Measurements from ENCODE around the gene B4GALT7.

The B4GALT7 gene

GRCh38 chr5:177605078-177605477 is 5.1 kb downstream of the B4GALT7 start:
- no peak overlapping the region for H3K27ac ChIP-seq (ENCODE audit: low read depth, low read length)
- H3K27me3 ChIP-seq (ENCODE audit: control insufficient read depth in 1 of 2, insufficient read depth in 2 of 2, low read length in 2 of 2), result no peaks in the 10 kb centered on the region
- H3K4me3 ChIP-seq (ENCODE audit: low read depth in 1 of 2, low read length in 2 of 2), result no peak overlapping the region
- H3K36me3 ChIP-seq (ENCODE audit: insufficient read depth, low read length), result peaks cover 5% of the 10 kb centered on the region
- no peak overlapping the region for H3K9ac ChIP-seq (ENCODE audit: low read length)
- H3K4me1 ChIP-seq (ENCODE audit: insufficient read depth, low read length), result peaks cover 21% of the 10 kb centered on the region
- H3K9me3 ChIP-seq (ENCODE audit: low read length), result no peaks in the 10 kb centered on the region

- Histone ChIP-seq H3K36me3 (ENCODE audit: insufficient read depth, low read length) (peaks cover 5% of the 10 kb centered on the region), H3K9ac (ENCODE audit: low read length) (no peak overlapping the region), H3K4me1 (ENCODE audit: insufficient read depth, low read length) (peaks cover 18% of the 10 kb centered on the region), H3K27ac (ENCODE audit: low read depth, low read length) (no peak overlapping the region), H3K4me3 (ENCODE audit: low read depth in 1 of 2, low read length in 2 of 2) (no peak overlapping the region), H3K27me3 (ENCODE audit: control insufficient read depth in 1 of 2, insufficient read depth in 2 of 2, low read length in 2 of 2) (no peaks in the 10 kb centered on the region), H3K9me3 (ENCODE audit: low read length) (no peaks in the 10 kb centered on the region)
Measured at GRCh38 chr5:177605667-177606066, 5.7 kb downstream of the B4GALT7 start.

GRCh38 chr5:177606071-177607051 is 6.4 kb downstream of the B4GALT7 start:
- H3K9me3 ChIP-seq (ENCODE audit: low read length), result no peaks in the 10 kb centered on the region
- no peak overlapping the region for H3K9ac ChIP-seq (ENCODE audit: low read length)
- H3K36me3 ChIP-seq (ENCODE audit: insufficient read depth, low read length), result peaks cover 5% of the 10 kb centered on the region
- H3K27me3 ChIP-seq (ENCODE audit: control insufficient read depth in 1 of 2, insufficient read depth in 2 of 2, low read length in 2 of 2), result no peaks in the 10 kb centered on the region
- no peak overlapping the region for H3K27ac ChIP-seq (ENCODE audit: low read depth, low read length)
- H3K4me3 ChIP-seq (ENCODE audit: low read depth in 1 of 2, low read length in 2 of 2), result no peak overlapping the region
- H3K4me1 ChIP-seq (ENCODE audit: insufficient read depth, low read length), result peaks cover 11% of the 10 kb centered on the region

GRCh38 chr5:177607115-177607451 is 7.2 kb downstream of the B4GALT7 start:
- Histone ChIP-seq H3K27me3 (ENCODE audit: control insufficient read depth in 1 of 2, insufficient read depth in 2 of 2, low read length in 2 of 2) (no peaks in the 10 kb centered on the region), H3K4me3 (ENCODE audit: low read depth in 1 of 2, low read length in 2 of 2) (no peak overlapping the region), H3K9ac (ENCODE audit: low read length) (no peak overlapping the region), H3K9me3 (ENCODE audit: low read length) (no peaks in the 10 kb centered on the region), H3K36me3 (ENCODE audit: insufficient read depth, low read length) (peaks cover 5% of the 10 kb centered on the region), H3K4me1 (ENCODE audit: insufficient read depth, low read length) (peaks cover 10% of the 10 kb centered on the region), H3K27ac (ENCODE audit: low read depth, low read length) (peak overlapping the region; percentile 26)

- no peak overlapping the region for H3K9ac ChIP-seq (ENCODE audit: low read length)
- peaks cover 5% of the 10 kb centered on the region for H3K36me3 ChIP-seq (ENCODE audit: insufficient read depth, low read length)
- no peak overlapping the region for H3K4me3 ChIP-seq (ENCODE audit: low read depth in 1 of 2, low read length in 2 of 2)
- no peaks in the 10 kb centered on the region for H3K9me3 ChIP-seq (ENCODE audit: low read length)
- H3K27me3 ChIP-seq (ENCODE audit: control insufficient read depth in 1 of 2, insufficient read depth in 2 of 2, low read length in 2 of 2), result no peaks in the 10 kb centered on the region
- peaks cover 10% of the 10 kb centered on the region for H3K4me1 ChIP-seq (ENCODE audit: insufficient read depth, low read length)
- peak overlapping the region; percentile 26 for H3K27ac ChIP-seq (ENCODE audit: low read depth, low read length)
Measured at GRCh38 chr5:177607452-177608192, 7.7 kb downstream of the B4GALT7 start.

GRCh38 chr5:177608243-177609075 is 8.5 kb downstream of the B4GALT7 start:
- H3K36me3 ChIP-seq (ENCODE audit: insufficient read depth, low read length), result peaks cover 5% of the 10 kb centered on the region
- no peak overlapping the region for H3K4me3 ChIP-seq (ENCODE audit: low read depth in 1 of 2, low read length in 2 of 2)
- peaks cover 10% of the 10 kb centered on the region for H3K4me1 ChIP-seq (ENCODE audit: insufficient read depth, low read length)
- H3K27me3 ChIP-seq (ENCODE audit: control insufficient read depth in 1 of 2, insufficient read depth in 2 of 2, low read length in 2 of 2), result no peaks in the 10 kb centered on the region
- H3K27ac ChIP-seq (ENCODE audit: low read depth, low read length), result no peak overlapping the region
- no peak overlapping the region for H3K9ac ChIP-seq (ENCODE audit: low read length)
- no peaks in the 10 kb centered on the region for H3K9me3 ChIP-seq (ENCODE audit: low read length)

- no peaks in the 10 kb centered on the region for H3K27me3 ChIP-seq (ENCODE audit: control insufficient read depth in 1 of 2, insufficient read depth in 2 of 2, low read length in 2 of 2)
- H3K9ac ChIP-seq (ENCODE audit: low read length), result no peak overlapping the region
- H3K36me3 ChIP-seq (ENCODE audit: insufficient read depth, low read length), result peaks cover 5% of the 10 kb centered on the region
- H3K27ac ChIP-seq (ENCODE audit: low read depth, low read length), result no peak overlapping the region
- H3K4me1 ChIP-seq (ENCODE audit: insufficient read depth, low read length), result peaks cover 10% of the 10 kb centered on the region
- H3K9me3 ChIP-seq (ENCODE audit: low read length), result no peaks in the 10 kb centered on the region
- H3K4me3 ChIP-seq (ENCODE audit: low read depth in 1 of 2, low read length in 2 of 2), result no peak overlapping the region
Measured at GRCh38 chr5:177609076-177610059, 9.4 kb downstream of the B4GALT7 start.

GRCh38 chr5:177610131-177610769 is 10.3 kb downstream of the B4GALT7 start:
- H3K4me1 ChIP-seq (ENCODE audit: insufficient read depth, low read length), result peaks cover 10% of the 10 kb centered on the region
- H3K36me3 ChIP-seq (ENCODE audit: insufficient read depth, low read length), result no peaks in the 10 kb centered on the region
- no peaks in the 10 kb centered on the region for H3K27me3 ChIP-seq (ENCODE audit: control insufficient read depth in 1 of 2, insufficient read depth in 2 of 2, low read length in 2 of 2)
- H3K9ac ChIP-seq (ENCODE audit: low read length), result no peak overlapping the region
- H3K27ac ChIP-seq (ENCODE audit: low read depth, low read length), result no peak overlapping the region
- H3K4me3 ChIP-seq (ENCODE audit: low read depth in 1 of 2, low read length in 2 of 2), result no peak overlapping the region
- no peaks in the 10 kb centered on the region for H3K9me3 ChIP-seq (ENCODE audit: low read length)

GRCh38 chr5:177610770-177611445 is 11.0 kb downstream of the B4GALT7 start:
- peaks cover 10% of the 10 kb centered on the region for H3K4me1 ChIP-seq (ENCODE audit: insufficient read depth, low read length)
- H3K9me3 ChIP-seq (ENCODE audit: low read length), result no peaks in the 10 kb centered on the region
- no peak overlapping the region for H3K4me3 ChIP-seq (ENCODE audit: low read depth in 1 of 2, low read length in 2 of 2)
- H3K27me3 ChIP-seq (ENCODE audit: control insufficient read depth in 1 of 2, insufficient read depth in 2 of 2, low read length in 2 of 2), result no peaks in the 10 kb centered on the region
- no peak overlapping the region for H3K27ac ChIP-seq (ENCODE audit: low read depth, low read length)
- H3K36me3 ChIP-seq (ENCODE audit: insufficient read depth, low read length), result no peaks in the 10 kb centered on the region
- H3K9ac ChIP-seq (ENCODE audit: low read length), result no peak overlapping the region

All from muscle layer of colon (tissue), 2 donors.